ENCODE measurements around the gene SHB.

SHB gene

GRCh38 chr9:38003946-38004808 is 64.8 kb downstream of the SHB start:
- DNase-seq, result no peak

- no peak for DNase-seq
Observed at GRCh38 chr9:38003230-38003629, 65.8 kb downstream of the SHB start.

GRCh38 chr9:38001430-38001829 is 67.6 kb downstream of the SHB start:
- DNase-seq, result no peak

GRCh38 chr9:38000735-38001134 is 68.3 kb downstream of the SHB start:
- no peak for DNase-seq

- DNase-seq, result no peak
Observed at GRCh38 chr9:38000332-38000731, 68.7 kb downstream of the SHB start.

- no peak for DNase-seq
Observed at GRCh38 chr9:37999588-38000189, 69.3 kb downstream of the SHB start.

GRCh38 chr9:37998881-37999587 is 70.0 kb downstream of the SHB start:
- DNase-seq, result no peak

- DNase-seq, result peak; percentile 52
Observed at GRCh38 chr9:37997636-37998374, 71.2 kb downstream of the SHB start.

GRCh38 chr9:37996819-37997217 is 72.2 kb downstream of the SHB start:
- peak; percentile 49 for DNase-seq

GRCh38 chr9:37995961-37996818 is 72.8 kb downstream of the SHB start:
- peak; percentile 55 for DNase-seq

- DNase-seq, result no peak
Observed at GRCh38 chr9:37995348-37995737, 73.7 kb downstream of the SHB start.

GRCh38 chr9:37994639-37995347 is 74.2 kb downstream of the SHB start:
- DNase-seq, result peak; percentile 77

GRCh38 chr9:37992924-37993349 is 76.1 kb downstream of the SHB start:
- DNase-seq, result peak; percentile 56

GRCh38 chr9:37990404-37991015 is 78.5 kb downstream of the SHB start:
- DNase-seq, result no peak

- no peak for DNase-seq
Observed at GRCh38 chr9:37989701-37990100, 79.3 kb downstream of the SHB start.

GRCh38 chr9:37988602-37989001 is 80.4 kb downstream of the SHB start:
- DNase-seq, result no peak

GRCh38 chr9:37988041-37988440 is 81.0 kb downstream of the SHB start:
- DNase-seq, result no peak

- DNase-seq, result no peak
Observed at GRCh38 chr9:37987467-37987981, 81.5 kb downstream of the SHB start.

GRCh38 chr9:37986771-37987258 is 82.2 kb downstream of the SHB start:
- DNase-seq, result no peak

- DNase-seq, result no peak
Observed at GRCh38 chr9:37986001-37986400, 83.0 kb downstream of the SHB start.

Data from hematopoietic multipotent progenitor cell treated with erythropoietin and hydrocortisone succinate and interleukin-3 and kit ligand, for 8 days (in vitro differentiated cells).